ENCODE measurements around the gene APOL2.
"Not testable (repeated sequence)": the region's sequence is repeated elsewhere in the genome, so short reads cannot be mapped to it uniquely, and the experiment has no call there.

APOL2 gene

DNA sequence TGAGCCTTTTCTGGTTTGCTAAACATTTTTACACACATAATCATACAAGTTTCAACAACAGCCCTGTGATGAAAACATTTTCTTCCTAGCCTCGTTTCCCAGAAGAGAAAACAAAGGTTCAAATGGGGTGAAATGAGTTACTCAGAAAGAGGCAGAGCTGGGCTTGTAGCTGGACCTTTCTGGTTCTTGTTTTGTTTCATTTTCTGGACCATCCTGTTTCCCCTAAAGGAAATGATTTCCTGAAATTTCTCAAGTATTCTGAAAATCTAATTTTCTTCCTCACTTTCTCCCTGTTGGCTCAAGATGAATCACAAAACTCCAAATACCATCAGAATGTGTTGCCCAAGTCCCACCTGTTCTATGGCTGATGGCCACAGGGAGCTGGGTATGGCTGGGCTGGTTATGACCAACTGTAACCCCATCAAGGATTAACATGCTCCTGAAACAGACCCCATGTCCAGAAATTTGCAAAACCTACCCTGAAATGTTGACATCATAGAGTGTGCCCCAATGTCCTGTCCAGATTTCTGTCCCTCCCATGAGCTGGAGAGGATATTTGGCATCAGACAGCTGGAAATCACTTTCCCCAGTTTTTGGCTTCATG is 31.1 kb downstream of the APOL2 start:
- no peaks in the 10 kb centered on the region; the same call in 1 of the 2 replicates for H3K4me1 ChIP-seq (ENCODE audit: insufficient read depth, low read length)

DNA sequence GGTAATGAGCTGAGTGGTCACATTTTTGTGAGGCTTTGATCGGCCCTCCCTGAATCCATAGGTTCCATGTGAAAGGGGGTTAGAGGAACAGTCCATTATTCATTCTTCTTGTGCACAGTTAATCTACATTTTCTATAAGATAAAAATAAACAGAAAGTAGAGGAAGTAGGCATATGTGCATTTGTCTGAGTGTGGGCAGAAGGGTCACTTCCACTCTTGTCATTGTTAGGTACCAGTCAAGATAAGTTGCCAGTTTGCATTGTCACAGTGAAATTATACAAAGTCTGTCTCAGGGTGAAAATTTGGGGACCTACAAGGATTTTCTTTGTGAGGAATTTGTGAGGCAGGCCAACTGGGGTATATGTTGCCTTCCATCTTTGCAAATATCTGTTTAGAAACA is 33.1 kb downstream of the APOL2 start:
- Histone ChIP-seq H3K36me3 (ENCODE audit: insufficient read depth, low read length) (no peaks in the 10 kb centered on the region), H3K9me3 (ENCODE audit: control insufficient read depth, insufficient read depth, low read length) (peaks cover 4% of the 10 kb centered on the region; the same call in 1 of the 2 replicates), H3K4me1 (ENCODE audit: insufficient read depth, low read length) (no peaks in the 10 kb centered on the region; the same call in 1 of the 2 replicates), H3K9ac (ENCODE audit: low read depth, low read length) (no peak overlapping the region)

More for the DNA sequence above, 31.1 kb downstream of the APOL2 start:
- Histone ChIP-seq H3K36me3 (ENCODE audit: insufficient read depth, low read length) (no peaks in the 10 kb centered on the region), H3K9ac (ENCODE audit: low read depth, low read length) (no peak overlapping the region), H3K9me3 (ENCODE audit: control insufficient read depth, insufficient read depth, low read length) (peaks cover 4% of the 10 kb centered on the region; the same call in 1 of the 2 replicates)

DNA sequence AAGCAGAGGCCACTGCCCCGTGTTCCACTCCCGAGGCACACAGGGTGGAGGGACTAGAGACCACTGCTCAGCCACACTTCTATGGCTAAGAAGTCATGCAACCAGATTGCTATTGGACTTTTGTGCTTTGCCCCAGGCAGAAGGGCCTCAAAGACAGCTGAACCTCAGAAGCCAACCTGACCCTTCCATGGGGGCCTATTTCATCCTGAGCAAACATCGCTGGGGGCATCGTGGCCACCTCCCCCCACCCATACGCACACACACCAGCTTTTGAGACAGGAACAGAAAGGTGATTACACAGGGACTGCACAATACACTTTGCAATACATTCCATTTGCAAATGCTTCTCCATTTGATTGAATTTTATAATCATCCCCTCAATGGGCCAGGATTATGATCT is 33.8 kb downstream of the APOL2 start:
- not testable (repeated sequence) for H3K36me3 ChIP-seq (ENCODE audit: insufficient read depth, low read length); H3K9ac ChIP-seq (ENCODE audit: low read depth, low read length); H3K9me3 ChIP-seq (ENCODE audit: control insufficient read depth, insufficient read depth, low read length); H3K4me1 ChIP-seq (ENCODE audit: insufficient read depth, low read length)

DNA sequence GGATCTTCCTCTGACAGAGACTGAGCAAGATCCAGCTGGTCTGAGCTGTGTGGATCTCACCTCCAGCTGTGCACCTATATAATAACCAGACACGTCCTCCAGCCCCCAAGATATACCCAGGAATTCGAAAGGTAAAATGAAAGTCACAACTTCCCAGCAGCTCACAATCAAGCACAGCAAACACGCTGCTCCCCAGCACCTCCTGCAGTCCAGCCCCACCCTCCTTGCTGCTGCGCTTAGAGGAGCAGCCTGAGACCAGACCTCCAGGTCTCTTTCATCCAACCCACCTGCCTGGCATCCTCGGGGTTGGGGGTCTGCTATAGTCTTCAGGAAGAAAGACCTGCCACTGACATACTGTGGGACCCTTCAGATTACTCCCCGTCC is 34.7 kb downstream of the APOL2 start:
- H3K36me3 ChIP-seq (ENCODE audit: insufficient read depth, low read length) = no peaks in the 10 kb centered on the region
- H3K4me1 ChIP-seq (ENCODE audit: insufficient read depth, low read length) = no peaks in the 10 kb centered on the region; the same call in 1 of the 2 replicates
- H3K9me3 ChIP-seq (ENCODE audit: control insufficient read depth, insufficient read depth, low read length) = peaks cover 4% of the 10 kb centered on the region; the same call in 1 of the 2 replicates
- no peak overlapping the region for H3K9ac ChIP-seq (ENCODE audit: low read depth, low read length)

DNA sequence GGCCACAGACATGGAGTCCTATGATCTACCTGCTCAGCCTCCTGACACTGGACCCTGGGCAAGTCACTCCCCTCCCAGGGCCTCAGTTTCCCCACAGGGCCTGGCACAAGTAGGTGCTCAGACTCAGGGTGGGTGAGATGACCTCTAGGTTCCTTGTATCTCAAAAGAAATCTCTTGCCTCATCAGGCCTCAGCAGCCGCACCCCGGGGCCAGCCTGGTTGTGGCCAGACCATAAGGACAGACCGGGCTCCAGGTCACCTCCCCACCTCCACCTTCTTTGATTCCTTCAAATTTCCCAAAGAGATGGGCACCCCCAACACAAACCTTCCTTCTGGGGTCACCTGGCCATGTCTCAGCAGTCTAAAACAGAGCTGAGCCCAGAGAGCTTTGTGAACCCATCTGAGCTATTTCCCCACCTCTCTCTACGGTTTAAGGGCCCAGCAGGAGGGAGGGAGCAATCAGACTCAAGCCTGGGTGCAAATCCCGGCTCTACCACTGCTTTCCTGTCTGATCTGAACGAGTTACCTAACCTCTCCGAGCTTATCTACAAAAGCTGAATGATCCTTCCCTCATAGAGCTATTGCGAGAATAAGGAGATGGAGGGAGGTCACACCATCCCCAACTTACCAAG is 35.2 kb downstream of the APOL2 start:
- H3K4me1 ChIP-seq (ENCODE audit: insufficient read depth, low read length) = no peaks in the 10 kb centered on the region; the same call in 1 of the 2 replicates
- H3K9me3 ChIP-seq (ENCODE audit: control insufficient read depth, insufficient read depth, low read length) = peaks cover 4% of the 10 kb centered on the region; the same call in 1 of the 2 replicates
- H3K36me3 ChIP-seq (ENCODE audit: insufficient read depth, low read length) = no peaks in the 10 kb centered on the region
- H3K9ac ChIP-seq (ENCODE audit: low read depth, low read length) = no peak overlapping the region

DNA sequence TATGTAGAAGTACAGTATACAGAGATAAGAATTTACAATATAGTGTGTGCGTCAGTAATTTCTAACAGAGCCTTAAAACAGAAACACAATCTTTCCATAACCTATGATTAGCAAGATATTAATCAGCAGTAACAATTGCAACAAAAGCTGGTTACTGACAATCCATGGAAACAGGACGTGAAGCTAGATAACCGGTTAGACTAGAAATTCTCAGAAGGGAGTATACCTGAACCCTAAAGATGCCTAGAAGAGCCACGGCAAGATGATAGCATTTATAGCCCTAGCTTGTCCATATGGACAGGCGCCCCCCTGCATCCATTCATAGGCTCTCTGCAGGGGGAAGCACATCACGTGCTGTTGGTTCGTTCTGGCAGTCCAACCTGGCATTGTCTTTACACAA is 35.9 kb downstream of the APOL2 start:
- not testable (repeated sequence) for H3K36me3 ChIP-seq (ENCODE audit: insufficient read depth, low read length); H3K4me1 ChIP-seq (ENCODE audit: insufficient read depth, low read length); H3K9ac ChIP-seq (ENCODE audit: low read depth, low read length); H3K9me3 ChIP-seq (ENCODE audit: control insufficient read depth, insufficient read depth, low read length)

DNA sequence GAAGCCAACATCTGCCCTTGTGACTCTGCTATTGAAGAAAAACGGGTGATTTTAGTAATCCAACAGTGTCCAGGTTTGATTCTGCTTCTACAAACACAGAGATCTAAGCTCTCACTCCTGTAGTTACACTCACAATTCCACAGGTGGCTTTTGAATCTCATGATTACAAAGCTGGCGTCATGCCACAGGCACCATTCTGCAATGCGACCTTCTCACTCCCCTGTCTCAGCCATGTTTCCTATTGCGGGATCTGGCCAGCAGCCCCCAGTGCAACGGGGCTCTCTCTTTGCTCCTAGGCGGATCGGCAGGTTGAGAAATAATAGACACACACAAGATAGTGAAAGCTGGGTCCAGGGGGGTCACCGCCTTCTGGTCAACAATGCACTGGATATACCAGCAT is 36.4 kb downstream of the APOL2 start:
- H3K9ac ChIP-seq (ENCODE audit: low read depth, low read length); H3K36me3 ChIP-seq (ENCODE audit: insufficient read depth, low read length): not testable (repeated sequence)

DNA sequence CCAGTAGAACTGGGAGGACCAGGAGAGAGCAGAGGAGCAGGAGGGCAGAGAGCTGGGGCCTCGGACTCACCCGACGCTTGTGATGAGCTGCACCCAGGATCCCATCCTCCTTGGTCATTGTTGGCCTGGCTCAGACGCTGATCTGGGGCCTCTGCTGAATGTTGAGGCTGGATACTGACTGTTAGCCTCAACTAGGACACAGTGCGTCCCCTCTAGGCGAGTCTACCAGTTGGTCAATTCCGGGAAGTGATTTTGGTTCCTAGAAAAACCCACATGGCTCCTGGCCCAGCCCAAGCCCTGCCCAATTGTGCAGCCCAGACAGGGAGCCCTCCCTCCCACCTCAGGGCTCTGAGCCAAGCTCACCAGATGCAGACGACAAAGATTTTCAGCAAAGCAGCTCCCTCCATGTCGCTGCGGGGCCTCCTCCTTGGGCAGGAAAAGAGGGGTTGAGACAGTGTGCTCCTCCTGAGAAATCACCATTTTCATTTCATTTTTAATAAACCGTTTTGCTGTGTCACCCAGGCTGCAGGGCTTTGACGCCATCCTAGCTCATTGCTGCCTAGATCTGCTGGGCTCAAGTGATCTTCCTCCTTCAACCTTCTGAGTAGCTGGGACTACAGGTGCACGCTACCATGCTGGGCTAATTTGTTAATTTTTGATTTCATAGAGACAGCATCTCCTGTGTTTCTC is 37.6 kb downstream of the APOL2 start, which contains the start of gene APOL4:
Gene APOL4, minus strand, starts transcription at position 180 of the 690 bp plus-strand sequence. Its CDS starts 75 bp downstream, at position 105.
- no peak within 1 kb of the TSS for H3K9ac ChIP-seq (ENCODE audit: low read depth, low read length)
- no peaks in the 10 kb centered on the region for H3K36me3 ChIP-seq (ENCODE audit: insufficient read depth, low read length)
- H3K9me3 ChIP-seq (ENCODE audit: control insufficient read depth, insufficient read depth, low read length) = no peaks in the 10 kb centered on the region
- H3K4me1 ChIP-seq (ENCODE audit: insufficient read depth, low read length) = peaks cover 8% of the 10 kb centered on the region

More for the DNA sequence above, 36.4 kb downstream of the APOL2 start:
- H3K4me1 ChIP-seq (ENCODE audit: insufficient read depth, low read length); H3K9me3 ChIP-seq (ENCODE audit: control insufficient read depth, insufficient read depth, low read length): not testable (repeated sequence)

DNA sequence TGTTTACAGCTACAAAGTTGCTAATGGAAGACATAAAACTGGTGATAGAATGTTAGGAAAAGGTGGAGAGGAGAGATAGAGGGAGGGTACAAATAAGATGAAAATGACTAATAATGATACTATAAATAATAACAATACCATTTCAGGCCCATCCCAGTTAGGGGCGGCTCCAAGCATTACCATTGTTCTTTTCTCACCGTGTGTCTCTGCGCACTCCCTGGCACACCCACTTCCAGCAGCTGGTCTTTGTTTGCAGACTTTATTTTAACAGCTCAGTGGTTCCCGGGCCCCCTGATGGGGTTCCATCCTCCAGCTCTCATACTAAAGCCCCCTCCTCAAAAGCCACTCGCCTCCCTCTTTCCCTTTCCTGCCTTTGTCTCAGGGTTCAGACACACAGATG is 38.3 kb downstream of the APOL2 start:
- not testable (repeated sequence) for H3K36me3 ChIP-seq (ENCODE audit: insufficient read depth, low read length); H3K9me3 ChIP-seq (ENCODE audit: control insufficient read depth, insufficient read depth, low read length); H3K9ac ChIP-seq (ENCODE audit: low read depth, low read length)
- H3K4me1 ChIP-seq (ENCODE audit: insufficient read depth, low read length) = peaks cover 15% of the 10 kb centered on the region

DNA sequence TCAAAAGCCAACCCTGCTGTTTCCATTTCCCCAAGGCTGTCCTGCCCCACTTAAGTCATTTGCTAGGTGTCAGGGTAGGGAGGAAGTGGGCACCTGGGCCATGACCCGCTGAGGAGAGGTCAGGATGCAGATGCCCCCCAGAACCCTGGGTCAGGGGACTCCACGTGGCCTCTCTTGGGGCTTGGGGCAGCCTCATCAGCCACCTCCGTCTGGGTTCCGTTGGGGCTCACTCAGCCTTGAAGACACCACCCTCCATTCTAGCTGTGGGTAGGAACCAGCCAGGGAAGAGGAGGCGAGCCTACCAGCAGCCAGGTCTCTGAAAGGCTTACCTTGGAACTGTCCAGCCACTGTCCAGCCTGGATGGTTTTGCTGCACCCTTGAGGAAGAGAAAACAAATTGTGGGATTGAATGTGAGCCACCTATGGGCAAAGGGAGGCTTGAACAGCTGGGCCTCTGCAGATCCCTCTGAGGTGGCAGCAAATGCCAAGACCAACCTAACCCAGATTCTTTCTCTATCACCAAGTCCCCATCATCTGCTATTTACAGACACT is 40.3 kb downstream of the APOL2 start:
- H3K36me3 ChIP-seq (ENCODE audit: insufficient read depth, low read length) = no peaks in the 10 kb centered on the region
- no peaks in the 10 kb centered on the region for H3K9me3 ChIP-seq (ENCODE audit: control insufficient read depth, insufficient read depth, low read length)
- no peak overlapping the region for H3K9ac ChIP-seq (ENCODE audit: low read depth, low read length)
- H3K4me1 ChIP-seq (ENCODE audit: insufficient read depth, low read length) = peaks cover 15% of the 10 kb centered on the region

DNA sequence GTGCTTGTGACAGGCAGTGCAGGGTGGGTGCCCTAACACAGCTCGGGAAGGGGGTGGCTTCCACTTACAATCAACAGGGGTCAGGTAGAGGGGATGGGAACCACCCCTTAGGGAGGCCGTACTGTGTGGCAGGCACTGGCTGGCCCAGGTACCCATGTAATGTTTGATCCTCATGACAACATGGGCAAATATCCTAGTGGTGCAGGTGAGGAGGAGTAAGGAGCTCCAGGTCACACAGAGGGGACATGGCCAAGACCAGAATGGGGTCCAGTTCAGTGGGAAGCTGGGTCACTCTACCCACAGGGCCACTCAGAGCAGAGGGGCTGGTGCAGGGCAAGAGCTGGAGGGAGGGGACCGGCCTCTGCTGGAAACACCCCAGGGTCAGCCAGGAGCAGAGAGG is 40.8 kb downstream of the APOL2 start:
- H3K9me3 ChIP-seq (ENCODE audit: control insufficient read depth, insufficient read depth, low read length) = no peaks in the 10 kb centered on the region
- H3K9ac ChIP-seq (ENCODE audit: low read depth, low read length) = no peak overlapping the region
- peaks cover 15% of the 10 kb centered on the region for H3K4me1 ChIP-seq (ENCODE audit: insufficient read depth, low read length)
- no peaks in the 10 kb centered on the region for H3K36me3 ChIP-seq (ENCODE audit: insufficient read depth, low read length)

DNA sequence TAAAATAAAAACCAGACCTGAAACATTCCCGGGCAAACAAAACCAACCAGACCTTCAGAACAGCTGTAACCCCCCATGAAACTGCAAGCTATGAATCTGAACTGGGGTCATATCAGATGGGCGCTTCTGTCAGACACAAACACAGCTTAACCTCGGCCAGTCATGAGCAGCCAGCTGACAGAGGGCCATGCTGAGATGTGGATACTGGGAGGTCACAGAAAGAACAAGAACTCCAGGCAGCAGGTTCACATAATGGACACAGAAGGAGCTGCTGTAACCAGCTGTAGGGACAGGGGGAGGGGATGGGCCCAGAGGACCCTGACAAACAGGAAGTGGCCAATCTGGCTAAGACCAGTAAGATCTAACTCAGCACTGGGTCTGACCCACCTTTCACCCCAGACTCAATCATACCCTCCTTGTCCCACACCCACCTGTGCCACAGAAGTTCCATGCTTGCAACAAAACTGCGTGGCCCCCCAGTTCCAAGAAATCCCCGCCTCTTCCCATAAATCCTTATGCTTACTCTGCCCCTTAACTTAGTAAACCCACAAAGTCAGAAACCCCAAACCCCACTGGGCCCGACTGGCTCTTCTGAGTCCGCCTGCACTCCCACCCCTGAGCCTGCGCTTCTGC is 41.7 kb downstream of the APOL2 start:
- Histone ChIP-seq H3K9me3 (ENCODE audit: control insufficient read depth, insufficient read depth, low read length) (no peaks in the 10 kb centered on the region), H3K9ac (ENCODE audit: low read depth, low read length) (no peak overlapping the region), H3K4me1 (ENCODE audit: insufficient read depth, low read length) (peaks cover 15% of the 10 kb centered on the region), H3K36me3 (ENCODE audit: insufficient read depth, low read length) (no peaks in the 10 kb centered on the region)

DNA sequence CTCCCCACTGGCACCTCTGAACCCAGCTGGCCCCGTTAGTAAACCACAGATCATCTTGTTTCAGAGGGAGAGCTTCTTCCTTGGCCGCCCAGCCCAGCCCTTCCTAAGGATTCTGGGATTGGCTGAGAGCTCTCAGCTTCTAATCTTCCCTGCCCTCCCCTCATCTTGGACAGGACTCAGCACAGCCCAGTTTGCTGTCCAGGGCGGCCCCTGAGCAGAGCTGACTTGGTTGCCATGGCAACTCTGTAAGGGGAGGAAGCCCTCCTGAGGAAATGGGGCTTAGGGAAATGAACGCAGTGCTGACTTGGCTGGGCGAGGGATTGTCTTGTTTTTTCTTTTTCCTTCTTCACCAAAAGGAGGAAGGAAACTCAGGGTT is 42.3 kb downstream of the APOL2 start:
- H3K9ac ChIP-seq (ENCODE audit: low read depth, low read length) = no peak overlapping the region

DNA sequence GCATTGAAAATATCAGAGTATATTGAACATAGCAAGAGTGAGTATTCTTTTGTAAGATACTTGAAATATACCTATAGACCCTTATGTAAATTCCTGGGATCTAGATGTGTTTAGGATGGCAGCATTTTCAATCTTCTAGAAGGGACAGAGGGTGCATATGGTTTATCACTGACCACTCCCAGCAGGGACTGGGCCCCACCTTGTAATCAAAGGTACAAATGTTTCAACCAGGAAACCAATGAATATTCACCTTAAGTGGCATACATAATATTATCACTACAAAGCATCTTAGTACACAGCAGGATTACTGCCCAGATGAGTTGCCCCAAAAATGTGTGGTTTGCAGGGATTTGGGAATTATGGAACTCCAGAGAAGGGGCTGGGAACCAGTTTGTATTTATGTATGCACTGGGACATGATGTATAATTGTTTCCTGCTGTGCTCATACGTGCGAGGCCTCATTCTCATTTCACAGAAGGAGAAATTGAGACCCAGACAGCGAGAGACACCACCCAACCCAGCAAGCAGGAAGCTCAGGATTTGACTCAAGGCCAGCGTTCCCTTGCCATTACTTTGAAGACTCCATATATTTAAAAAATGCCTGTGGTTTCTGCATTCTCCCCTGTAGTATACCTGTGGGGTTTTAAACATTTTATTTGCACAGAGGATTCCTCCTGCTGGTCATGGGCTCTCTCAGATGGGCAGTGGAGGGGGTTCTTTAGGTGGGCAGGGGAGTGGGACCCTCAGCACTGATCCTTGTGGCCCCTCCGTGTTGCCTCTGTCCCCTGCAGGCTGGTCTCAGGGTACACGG is 42.9 kb downstream of the APOL2 start:
- no peaks in the 10 kb centered on the region for H3K9me3 ChIP-seq (ENCODE audit: control insufficient read depth, insufficient read depth, low read length)
- peaks cover 15% of the 10 kb centered on the region for H3K4me1 ChIP-seq (ENCODE audit: insufficient read depth, low read length)
- H3K36me3 ChIP-seq (ENCODE audit: insufficient read depth, low read length) = no peaks in the 10 kb centered on the region
- no peak overlapping the region for H3K9ac ChIP-seq (ENCODE audit: low read depth, low read length)

More for the DNA sequence above, 42.3 kb downstream of the APOL2 start:
- Histone ChIP-seq H3K9me3 (ENCODE audit: control insufficient read depth, insufficient read depth, low read length) (no peaks in the 10 kb centered on the region), H3K36me3 (ENCODE audit: insufficient read depth, low read length) (no peaks in the 10 kb centered on the region), H3K4me1 (ENCODE audit: insufficient read depth, low read length) (peaks cover 15% of the 10 kb centered on the region)

Measured in ES-I3 (cell line).